ENCODE results near the gene DZIP1L.
"Not testable (repeated sequence)": the region's sequence is repeated elsewhere in the genome, so short reads cannot be mapped to it uniquely, and the experiment has no call there.

Gene DZIP1L

DNA sequence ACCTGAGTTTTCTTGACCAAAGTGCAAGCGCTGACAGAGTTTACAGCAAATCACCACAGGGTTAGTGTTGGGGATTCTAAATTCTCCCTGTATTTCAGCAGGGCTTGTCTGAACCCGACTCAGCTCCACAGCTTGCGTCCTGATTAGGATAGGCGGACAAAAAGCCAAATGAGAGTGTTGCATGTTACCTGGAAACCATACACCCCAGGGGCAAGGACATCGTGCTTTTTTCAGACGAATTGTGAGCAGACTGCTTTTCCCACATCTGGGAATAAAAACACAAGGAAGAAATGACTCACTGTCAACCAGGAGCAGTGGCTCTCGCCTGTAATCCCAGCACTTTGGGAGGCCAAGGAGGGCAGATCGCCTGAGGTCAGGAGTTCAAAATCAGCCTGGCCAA, 3.0 kb downstream of the DZIP1L start:
- DNase-seq: no peak

DNA sequence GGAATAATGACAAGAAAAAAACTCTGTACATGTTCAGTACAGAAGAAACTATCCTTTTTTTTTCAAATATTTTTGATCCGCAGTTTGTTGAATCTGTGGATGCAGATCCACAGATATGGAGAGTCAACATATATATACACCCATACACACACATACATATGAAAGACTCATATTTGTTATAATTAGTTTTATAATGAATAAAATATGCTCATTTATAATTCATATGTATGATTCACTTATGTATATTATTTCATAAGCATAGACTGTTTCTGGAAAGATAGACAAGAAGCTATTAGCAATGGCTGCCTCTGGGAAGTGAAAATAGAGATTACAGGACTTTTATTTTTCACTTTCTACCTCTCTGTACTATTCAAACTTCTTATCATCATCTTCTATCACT, 9.8 kb downstream of the DZIP1L start:
- DNase-seq: no peak

DNA sequence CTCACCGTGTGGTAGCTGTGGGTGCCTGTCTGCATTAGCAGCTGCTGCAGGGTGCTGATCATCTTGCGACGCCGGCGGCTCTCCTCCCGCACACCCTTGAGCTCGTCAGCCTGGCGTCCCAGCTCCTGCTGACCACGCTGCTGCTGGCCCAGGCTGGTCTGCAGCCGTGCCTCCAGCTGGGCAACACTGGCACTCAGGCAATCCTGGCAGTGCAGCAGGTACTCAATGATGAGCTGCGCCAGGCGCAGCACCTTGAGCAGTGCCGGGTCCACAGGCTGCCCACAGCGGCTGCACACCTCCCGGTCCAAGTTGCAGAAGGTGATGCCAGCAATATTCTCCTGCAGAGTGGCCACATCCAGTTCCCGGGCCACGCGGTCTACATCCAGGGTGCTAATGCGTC, 11.9 kb downstream of the DZIP1L start:
- no peak for DNase-seq

DNA sequence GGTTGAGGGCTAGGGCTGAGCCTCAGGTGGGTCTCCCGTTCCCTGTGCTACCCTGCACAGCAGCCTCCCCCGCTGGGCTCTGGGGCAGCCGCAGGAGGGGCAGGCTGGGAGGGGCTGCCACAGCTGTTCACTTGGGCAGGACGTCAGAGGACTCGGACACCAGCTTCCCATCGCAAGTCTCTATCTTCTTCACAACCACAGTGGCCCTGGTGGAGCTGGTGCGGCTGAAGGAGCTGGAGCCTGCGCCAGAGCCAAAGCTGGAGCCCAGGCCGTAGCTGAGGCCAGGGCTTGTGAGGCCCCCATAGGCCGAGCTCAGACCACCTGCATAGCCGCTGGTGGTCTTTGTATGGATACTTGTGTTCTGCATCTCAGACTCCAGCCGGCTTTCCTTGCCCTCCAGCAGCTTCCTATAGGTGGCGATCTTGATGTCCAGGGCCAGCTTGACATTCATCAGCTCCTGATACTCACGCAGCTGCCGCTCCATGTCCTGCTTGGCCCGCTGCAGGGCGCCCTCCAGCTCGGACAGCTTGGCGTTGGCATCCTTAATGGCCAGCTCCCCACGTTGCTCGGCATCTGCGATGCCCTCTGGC, 14.0 kb downstream of the DZIP1L start:
- DNase-seq: not testable (repeated sequence)

GRCh38 chr3:138099417-138099816, 16.0 kb downstream of the DZIP1L start:
- no peak for DNase-seq

- no peak for DNase-seq
Observed at GRCh38 chr3:138097192-138098172, 17.9 kb downstream of the DZIP1L start.

- DNase-seq: no peak
Observed at GRCh38 chr3:138093721-138094120, 21.7 kb downstream of the DZIP1L start.

DNA sequence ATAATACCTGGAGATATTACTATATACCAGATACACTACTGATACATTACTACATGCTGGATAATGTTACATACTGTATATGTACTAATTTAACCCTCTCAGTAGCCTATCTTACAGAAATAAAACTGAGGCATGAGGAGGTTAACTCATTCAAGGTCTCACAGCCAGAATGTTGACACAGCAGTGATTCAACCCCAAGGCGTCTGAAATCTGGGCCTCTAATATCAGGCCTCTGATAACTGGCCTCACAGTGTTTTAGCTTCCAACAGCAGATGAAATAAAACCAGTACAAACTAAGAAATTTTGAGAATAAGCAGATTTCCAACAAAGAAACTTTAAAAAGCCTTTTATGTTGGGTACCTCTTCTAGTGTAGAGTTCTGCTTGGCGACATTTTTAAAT, 23.4 kb downstream of the DZIP1L start:
- DNase-seq: no peak

DNA sequence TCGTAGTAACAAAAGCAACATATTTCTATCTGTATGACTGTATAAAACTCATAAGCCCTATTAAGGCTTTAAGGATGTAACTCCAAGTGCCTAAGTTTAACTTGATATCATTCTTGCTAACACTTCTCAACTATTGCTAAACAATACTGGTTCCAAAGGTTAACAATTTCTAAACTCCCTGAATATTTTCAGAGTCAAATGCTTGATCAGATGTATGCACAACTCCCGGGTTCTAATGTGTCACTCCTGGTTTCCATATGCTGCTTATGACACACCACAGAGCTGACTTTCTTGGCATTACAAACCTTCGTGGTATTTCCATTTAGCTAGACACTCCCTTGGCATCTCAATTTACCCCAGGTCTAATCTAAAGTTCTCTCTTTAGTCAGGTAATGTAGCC, 26.3 kb downstream of the DZIP1L start:
- DNase-seq: no peak

GRCh38 chr3:138085745-138086144, 29.7 kb downstream of the DZIP1L start:
- DNase-seq: not testable (repeated sequence)

- DNase-seq: no peak
Observed at GRCh38 chr3:138084196-138084595, 31.2 kb downstream of the DZIP1L start.

DNA sequence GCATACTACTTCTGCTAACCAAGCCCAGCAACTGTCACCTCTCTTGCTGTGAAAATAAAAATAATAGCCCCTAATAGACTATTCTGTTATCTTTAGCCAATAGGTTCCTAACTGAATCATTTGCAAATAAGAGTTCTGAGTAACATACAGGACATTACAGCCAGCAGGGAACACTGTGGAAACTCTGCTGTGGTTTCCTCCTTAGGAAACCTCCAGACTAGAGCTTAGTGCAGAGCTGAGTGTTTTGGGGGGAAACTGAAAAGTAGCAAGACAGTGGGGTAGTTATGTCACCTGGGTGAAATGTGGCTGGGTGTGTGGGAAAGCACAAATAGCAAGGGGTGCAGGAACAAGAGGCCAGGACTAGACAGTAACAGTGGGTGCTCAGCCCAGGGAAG, 32.4 kb downstream of the DZIP1L start:
- DNase-seq: no peak

GRCh38 chr3:138082085-138082991, 33.1 kb downstream of the DZIP1L start:
- DNase-seq: no peak

GRCh38 chr3:138081371-138082084, 33.9 kb downstream of the DZIP1L start:
- no peak for DNase-seq

GRCh38 chr3:138079901-138080300, 35.5 kb downstream of the DZIP1L start:
- DNase-seq: no peak

GRCh38 chr3:138078901-138079344, 36.5 kb downstream of the DZIP1L start:
- DNase-seq: no peak

DNA sequence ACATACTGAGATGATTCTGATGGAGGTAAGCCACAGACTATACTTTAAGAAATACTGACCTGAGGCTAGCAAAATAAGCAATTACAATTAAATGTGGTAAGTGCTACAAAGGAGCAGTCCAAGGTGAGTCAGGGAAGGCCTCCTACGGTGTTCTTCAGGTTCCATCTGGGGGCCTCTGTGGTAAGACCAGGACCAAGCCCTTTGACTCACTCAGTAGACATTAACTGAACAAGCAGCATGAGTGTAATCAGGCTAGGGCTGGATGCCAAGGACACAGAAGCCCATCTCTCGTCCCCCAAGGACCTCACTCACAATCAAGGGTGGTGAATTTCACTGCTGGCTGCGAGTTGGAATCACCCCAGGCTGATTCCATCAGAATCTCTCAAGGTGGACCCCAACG, 37.3 kb downstream of the DZIP1L start:
- no peak for DNase-seq

DNA sequence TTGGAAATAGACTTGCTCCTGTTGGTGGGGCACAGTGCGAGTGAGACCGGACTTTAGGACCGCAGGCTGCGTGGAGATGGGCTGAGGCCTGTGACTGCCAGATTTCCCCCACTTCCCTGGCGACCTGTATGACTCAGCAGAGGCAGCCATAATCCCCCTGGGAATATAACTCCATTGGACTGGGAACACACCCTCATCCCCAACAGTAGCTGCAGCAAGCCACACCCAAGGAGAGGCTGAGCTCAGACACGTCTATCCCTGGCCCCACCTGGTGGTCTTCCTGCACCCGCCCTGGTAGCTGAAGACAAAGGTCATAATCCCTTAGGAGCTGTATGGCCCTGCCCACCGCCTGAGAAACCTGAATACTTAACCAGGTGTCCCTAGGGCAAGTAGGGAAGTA, 42.6 kb downstream of the DZIP1L start:
- no peak for DNase-seq

- no peak for DNase-seq
Observed at GRCh38 chr3:138070006-138070405, 45.4 kb downstream of the DZIP1L start.

GRCh38 chr3:138068579-138069174, 46.7 kb downstream of the DZIP1L start:
- DNase-seq: peak; percentile 46 to 82

- DNase-seq: no peak
Observed at GRCh38 chr3:138068046-138068445, 47.4 kb downstream of the DZIP1L start.

- DNase-seq: no peak
Observed at GRCh38 chr3:138066972-138067371, 48.4 kb downstream of the DZIP1L start.
